HEK293 (cell line): ENCODE data around the gene ZFAND3.
A peak's percentile ranks its signal among the peaks of the same experiment; 100 is the strongest.

ENCODE experiments used
- CTCF ChIA-PET: fragments of 350-600 bp; formaldehyde crosslinking; extraction: SDS; loops from one replicate; lab custom pipeline; 2021; ENCODE audit warnings: antibody characterized with exemption; lab: Yijun Ruan, JAX
- POLR2A ChIA-PET: fragments of 300-600 bp; formaldehyde crosslinking; extraction: SDS; loops from one replicate; lab custom pipeline; 2020; ENCODE audit warnings: antibody characterized with exemption, inconsistent platforms; lab: Yijun Ruan, JAX
- H3K27ac ChIP-seq: fragments of 200-500 bp; sonication (Bioruptor generic); 2 replicates; pipeline ENCODE4 v1.5.1; 2014; ENCODE audit warnings: low read depth, low read length, control low read depth, inconsistent platforms; ENCODE audit errors: extremely low read depth
- H3K36me3 ChIP-seq, 2 experiments: fragments of 200-500 bp in 1 of 2; sonication (Bioruptor generic) in 1 of 2; 1 replicate in 1 of 2; 2 replicates in 1 of 2; pipeline ENCODE4 v1.5.1; 2014 to 2017; ENCODE audit warnings: inconsistent platforms in 2 of 2, low read length in 2 of 2; ENCODE audit not compliant: control insufficient read depth in 2 of 2, insufficient read depth in 1 of 2
- H3K4me1 ChIP-seq: fragments of 200-500 bp; sonication (Bioruptor generic); 2 replicates; pipeline ENCODE4 v1.5.1; 2014; ENCODE audit warnings: mild to moderate bottlenecking, low read length, inconsistent platforms; ENCODE audit not compliant: control insufficient read depth, insufficient read depth
- H3K4me3 ChIP-seq: 2 replicates; pipeline ENCODE4 v1.5.1; 2011; ENCODE audit warnings: low read depth, mild to moderate bottlenecking, control low read depth, low read length, moderate library complexity
- H3K9me3 ChIP-seq: fragments of 200-500 bp; sonication (Bioruptor generic); 2 replicates; pipeline ENCODE4 v1.5.1; 2014; ENCODE audit warnings: low read depth, low read length, inconsistent platforms; ENCODE audit not compliant: control insufficient read depth, insufficient read depth
- FEZF1 ChIP-seq: fragments of 450-650 bp; formaldehyde crosslinking; IDR thresholded peaks from 2 replicates; pipeline ENCODE4 v1.5.1; 2016; ENCODE audit warnings: missing biosample characterization, missing genetic modification characterization
- GLIS1 ChIP-seq: fragments of 450-650 bp; formaldehyde crosslinking; IDR thresholded peaks from 2 replicates; pipeline ENCODE4 v1.5.1; 2016; ENCODE audit warnings: missing biosample characterization, missing genetic modification characterization
- HOXC10 ChIP-seq: sonication (generic); formaldehyde crosslinking; IDR thresholded peaks from 2 replicates; pipeline ENCODE4 v1.8.1; 2023; ENCODE audit warnings: mild to moderate bottlenecking, missing genetic modification reagents
- RBAK ChIP-seq: fragments of 450-650 bp; formaldehyde crosslinking; IDR thresholded peaks from 2 replicates; pipeline ENCODE4 v1.5.1; 2016; ENCODE audit warnings: missing biosample characterization, missing genetic modification characterization
- ZBTB17 ChIP-seq: fragments of 450-650 bp; formaldehyde crosslinking; IDR thresholded peaks from 2 replicates; pipeline ENCODE4 v1.5.1; 2016; ENCODE audit warnings: missing biosample characterization, missing genetic modification characterization
- ZFHX2 ChIP-seq: fragments of 450-650 bp; formaldehyde crosslinking; conservative IDR thresholded peaks from 2 replicates; pipeline ENCODE4 v1.5.1; 2016; ENCODE audit warnings: missing biosample characterization, missing genetic modification characterization
- ZFP3 ChIP-seq: fragments of 450-650 bp; formaldehyde crosslinking; IDR thresholded peaks from 2 replicates; pipeline ENCODE4 v1.5.1; 2016; ENCODE audit warnings: low read depth, missing biosample characterization, missing genetic modification characterization
- ZNF132 ChIP-seq: fragments of 450-650 bp; formaldehyde crosslinking; IDR thresholded peaks from 2 replicates; pipeline ENCODE4 v1.5.1; 2017; ENCODE audit warnings: missing biosample characterization, missing genetic modification characterization, borderline replicate concordance
- ZNF211 ChIP-seq: fragments of 450-650 bp; formaldehyde crosslinking; IDR thresholded peaks from 2 replicates; pipeline ENCODE4 v1.5.1; 2016; ENCODE audit warnings: low read depth, missing biosample characterization, missing genetic modification characterization
- ZNF366 ChIP-seq: fragments of 450-650 bp; formaldehyde crosslinking; conservative IDR thresholded peaks from 2 replicates; pipeline ENCODE4 v1.5.1; 2016; ENCODE audit warnings: missing biosample characterization, missing genetic modification characterization
- ZNF391 ChIP-seq: fragments of 450-650 bp; formaldehyde crosslinking; IDR thresholded peaks from 2 replicates; pipeline ENCODE4 v1.5.1; 2016; ENCODE audit warnings: low read depth, missing biosample characterization, missing genetic modification characterization, borderline replicate concordance
- ZNF473 ChIP-seq: fragments of 450-650 bp; formaldehyde crosslinking; IDR thresholded peaks from 2 replicates; pipeline ENCODE4 v1.5.1; 2017; ENCODE audit warnings: missing biosample characterization, missing genetic modification characterization
- ZNF529 ChIP-seq: fragments of 450-650 bp; formaldehyde crosslinking; IDR thresholded peaks from 2 replicates; pipeline ENCODE4 v1.5.1; 2017; ENCODE audit warnings: missing genetic modification characterization, missing biosample characterization; ENCODE audit not compliant: insufficient replicate concordance
- ZNF558 ChIP-seq: fragments of 450-650 bp; formaldehyde crosslinking; IDR thresholded peaks from 2 replicates; pipeline ENCODE4 v1.5.1; 2016; ENCODE audit warnings: missing biosample characterization, missing genetic modification characterization
- ZNF660 ChIP-seq: fragments of 450-650 bp; IDR thresholded peaks from 2 replicates; pipeline ENCODE4 v1.5.1; 2018; ENCODE audit warnings: missing biosample characterization, mild to moderate bottlenecking, missing genetic modification characterization
- ZSCAN30 ChIP-seq: fragments of 450-650 bp; IDR thresholded peaks from 2 replicates; pipeline ENCODE4 v1.5.1; 2018; ENCODE audit warnings: missing biosample characterization, mild to moderate bottlenecking, missing genetic modification characterization, moderate library complexity
- TF ChIP-seq, protein P1 (sequence below): fragments of 450-650 bp; formaldehyde crosslinking; IDR thresholded peaks from 2 replicates; pipeline ENCODE4 v1.5.1; 2017; ENCODE audit warnings: missing biosample characterization, missing genetic modification characterization
- TF ChIP-seq, protein P2 (sequence below): fragments of 450-650 bp; formaldehyde crosslinking; IDR thresholded peaks from 2 replicates; pipeline ENCODE4 v1.5.1; 2016; ENCODE audit warnings: missing biosample characterization, missing genetic modification characterization
- TF ChIP-seq, protein P3 (sequence below): fragments of 450-650 bp; formaldehyde crosslinking; IDR thresholded peaks from 2 replicates; pipeline ENCODE4 v1.5.1; 2016; ENCODE audit warnings: missing biosample characterization, missing genetic modification characterization
- TF ChIP-seq, protein P4 (sequence below): fragments of 450-650 bp; formaldehyde crosslinking; IDR thresholded peaks from 2 replicates; pipeline ENCODE4 v1.5.1; 2016; ENCODE audit warnings: missing biosample characterization, missing genetic modification characterization

The ZFAND3 gene

DNA sequence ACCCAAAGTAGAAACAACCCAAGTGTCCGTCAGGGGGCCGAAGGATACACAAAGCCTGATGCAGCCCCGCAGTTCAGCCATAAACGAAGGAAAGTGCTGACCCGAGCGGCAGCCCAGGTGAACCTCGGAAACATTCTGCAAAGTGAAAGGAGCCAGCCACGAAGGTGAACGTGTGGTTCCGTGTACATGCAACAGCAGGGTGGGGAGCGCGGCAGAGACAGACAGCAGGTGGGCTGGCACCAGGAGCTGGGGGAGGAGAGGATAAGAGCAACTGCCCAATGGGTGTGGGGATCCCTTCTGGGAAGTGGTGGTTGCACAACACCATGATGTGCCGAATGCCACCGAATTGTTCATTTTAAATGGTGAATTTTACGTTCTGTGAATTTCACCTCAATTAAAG is 341.8 kb downstream of the ZFAND3 start:
- Histone ChIP-seq H3K9me3 (no peaks in the 10 kb centered on the region), H3K36me3 (no peaks in the 10 kb centered on the region), H3K4me1 (no peaks in the 10 kb centered on the region), H3K4me3 (no peak overlapping the region), H3K27ac (no peak overlapping the region)
- TF ChIP-seq ZSCAN30 (tag by site-specific recombination) (no peak), FEZF1 (tag by site-specific recombination) (no peak), ZFHX2 (tag by site-specific recombination) (no peak), ZNF660 (tag by site-specific recombination) (no peak), ZBTB17 (tag by site-specific recombination) (no peak), HOXC10 (CRISPR knock-in tag) (no peak), ZNF473 (tag by site-specific recombination) (no peak), ZFP3 (tag by site-specific recombination) (no peak), ZNF391 (tag by site-specific recombination) (no peak)
- TF ChIP-seq, protein P1, sequence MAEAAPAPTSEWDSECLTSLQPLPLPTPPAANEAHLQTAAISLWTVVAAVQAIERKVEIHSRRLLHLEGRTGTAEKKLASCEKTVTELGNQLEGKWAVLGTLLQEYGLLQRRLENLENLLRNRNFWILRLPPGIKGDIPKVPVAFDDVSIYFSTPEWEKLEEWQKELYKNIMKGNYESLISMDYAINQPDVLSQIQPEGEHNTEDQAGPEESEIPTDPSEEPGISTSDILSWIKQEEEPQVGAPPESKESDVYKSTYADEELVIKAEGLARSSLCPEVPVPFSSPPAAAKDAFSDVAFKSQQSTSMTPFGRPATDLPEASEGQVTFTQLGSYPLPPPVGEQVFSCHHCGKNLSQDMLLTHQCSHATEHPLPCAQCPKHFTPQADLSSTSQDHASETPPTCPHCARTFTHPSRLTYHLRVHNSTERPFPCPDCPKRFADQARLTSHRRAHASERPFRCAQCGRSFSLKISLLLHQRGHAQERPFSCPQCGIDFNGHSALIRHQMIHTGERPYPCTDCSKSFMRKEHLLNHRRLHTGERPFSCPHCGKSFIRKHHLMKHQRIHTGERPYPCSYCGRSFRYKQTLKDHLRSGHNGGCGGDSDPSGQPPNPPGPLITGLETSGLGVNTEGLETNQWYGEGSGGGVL (tag by site-specific recombination) = no peak
- TF ChIP-seq, protein P2, sequence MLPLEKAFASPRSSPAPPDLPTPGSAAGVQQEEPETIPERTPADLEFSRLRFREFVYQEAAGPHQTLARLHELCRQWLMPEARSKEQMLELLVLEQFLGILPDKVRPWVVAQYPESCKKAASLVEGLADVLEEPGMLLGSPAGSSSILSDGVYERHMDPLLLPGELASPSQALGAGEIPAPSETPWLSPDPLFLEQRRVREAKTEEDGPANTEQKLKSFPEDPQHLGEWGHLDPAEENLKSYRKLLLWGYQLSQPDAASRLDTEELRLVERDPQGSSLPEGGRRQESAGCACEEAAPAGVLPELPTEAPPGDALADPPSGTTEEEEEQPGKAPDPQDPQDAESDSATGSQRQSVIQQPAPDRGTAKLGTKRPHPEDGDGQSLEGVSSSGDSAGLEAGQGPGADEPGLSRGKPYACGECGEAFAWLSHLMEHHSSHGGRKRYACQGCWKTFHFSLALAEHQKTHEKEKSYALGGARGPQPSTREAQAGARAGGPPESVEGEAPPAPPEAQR = no peak
- TF ChIP-seq, protein P3, sequence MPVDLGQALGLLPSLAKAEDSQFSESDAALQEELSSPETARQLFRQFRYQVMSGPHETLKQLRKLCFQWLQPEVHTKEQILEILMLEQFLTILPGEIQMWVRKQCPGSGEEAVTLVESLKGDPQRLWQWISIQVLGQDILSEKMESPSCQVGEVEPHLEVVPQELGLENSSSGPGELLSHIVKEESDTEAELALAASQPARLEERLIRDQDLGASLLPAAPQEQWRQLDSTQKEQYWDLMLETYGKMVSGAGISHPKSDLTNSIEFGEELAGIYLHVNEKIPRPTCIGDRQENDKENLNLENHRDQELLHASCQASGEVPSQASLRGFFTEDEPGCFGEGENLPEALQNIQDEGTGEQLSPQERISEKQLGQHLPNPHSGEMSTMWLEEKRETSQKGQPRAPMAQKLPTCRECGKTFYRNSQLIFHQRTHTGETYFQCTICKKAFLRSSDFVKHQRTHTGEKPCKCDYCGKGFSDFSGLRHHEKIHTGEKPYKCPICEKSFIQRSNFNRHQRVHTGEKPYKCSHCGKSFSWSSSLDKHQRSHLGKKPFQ (tag by site-specific recombination) = no peak
- POLR2A ChIA-PET = no interaction called here
- CTCF ChIA-PET = interaction anchor here (0.6 kb wide), 1 partner anchor 67 kb away, joined by 4 read pairs; no protein-coding TSS in a partner anchor

- ChIA-PET CTCF (interaction anchor here (0.6 kb wide), 1 partner anchor 67 kb away, joined by 4 read pairs; no protein-coding TSS in a partner anchor), POLR2A (no interaction called here)
- Histone ChIP-seq H3K27ac (no peak overlapping the region), H3K9me3 (no peaks in the 10 kb centered on the region), H3K36me3 (no peaks in the 10 kb centered on the region), H3K4me1 (no peaks in the 10 kb centered on the region), H3K4me3 (no peak overlapping the region)
- TF ChIP-seq, protein P4, sequence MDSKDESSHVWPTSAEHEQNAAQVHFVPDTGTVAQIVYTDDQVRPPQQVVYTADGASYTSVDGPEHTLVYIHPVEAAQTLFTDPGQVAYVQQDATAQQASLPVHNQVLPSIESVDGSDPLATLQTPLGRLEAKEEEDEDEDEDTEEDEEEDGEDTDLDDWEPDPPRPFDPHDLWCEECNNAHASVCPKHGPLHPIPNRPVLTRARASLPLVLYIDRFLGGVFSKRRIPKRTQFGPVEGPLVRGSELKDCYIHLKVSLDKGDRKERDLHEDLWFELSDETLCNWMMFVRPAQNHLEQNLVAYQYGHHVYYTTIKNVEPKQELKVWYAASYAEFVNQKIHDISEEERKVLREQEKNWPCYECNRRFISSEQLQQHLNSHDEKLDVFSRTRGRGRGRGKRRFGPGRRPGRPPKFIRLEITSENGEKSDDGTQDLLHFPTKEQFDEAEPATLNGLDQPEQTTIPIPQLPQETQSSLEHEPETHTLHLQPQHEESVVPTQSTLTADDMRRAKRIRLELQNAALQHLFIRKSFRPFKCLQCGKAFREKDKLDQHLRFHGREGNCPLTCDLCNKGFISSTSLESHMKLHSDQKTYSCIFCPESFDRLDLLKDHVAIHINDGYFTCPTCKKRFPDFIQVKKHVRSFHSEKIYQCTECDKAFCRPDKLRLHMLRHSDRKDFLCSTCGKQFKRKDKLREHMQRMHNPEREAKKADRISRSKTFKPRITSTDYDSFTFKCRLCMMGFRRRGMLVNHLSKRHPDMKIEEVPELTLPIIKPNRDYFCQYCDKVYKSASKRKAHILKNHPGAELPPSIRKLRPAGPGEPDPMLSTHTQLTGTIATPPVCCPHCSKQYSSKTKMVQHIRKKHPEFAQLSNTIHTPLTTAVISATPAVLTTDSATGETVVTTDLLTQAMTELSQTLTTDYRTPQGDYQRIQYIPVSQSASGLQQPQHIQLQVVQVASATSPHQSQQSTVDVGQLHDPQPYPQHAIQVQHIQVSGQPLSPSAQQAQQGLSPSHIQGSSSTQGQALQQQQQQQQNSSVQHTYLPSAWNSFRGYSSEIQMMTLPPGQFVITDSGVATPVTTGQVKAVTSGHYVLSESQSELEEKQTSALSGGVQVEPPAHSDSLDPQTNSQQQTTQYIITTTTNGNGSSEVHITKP (tag by site-specific recombination) = no peak
- TF ChIP-seq ZNF529 (no peak), ZNF211 (tag by site-specific recombination) (no peak), ZNF132 (tag by site-specific recombination) (no peak), GLIS1 (peak; percentile 38), ZNF558 (tag by site-specific recombination) (no peak), ZNF366 (no peak), RBAK (tag by site-specific recombination) (no peak)
Measured at GRCh38 chr6:38161754-38162492, 342.4 kb downstream of the ZFAND3 start.
